Dedifferentiated amniotic fluid mesenchymal stem cell (primary cell): Measurements from ENCODE around the gene NTRK1.
"Not testable (repeated sequence)": the region's sequence is repeated elsewhere in the genome, so short reads cannot be mapped to it uniquely, and the experiment has no call there.

Source experiments
- DNase-seq: peaks from one replicate; pipeline ENCODE4 v3.0.0-alpha.2; 2016; ENCODE audit errors: extremely low spot score

Gene NTRK1

DNA sequence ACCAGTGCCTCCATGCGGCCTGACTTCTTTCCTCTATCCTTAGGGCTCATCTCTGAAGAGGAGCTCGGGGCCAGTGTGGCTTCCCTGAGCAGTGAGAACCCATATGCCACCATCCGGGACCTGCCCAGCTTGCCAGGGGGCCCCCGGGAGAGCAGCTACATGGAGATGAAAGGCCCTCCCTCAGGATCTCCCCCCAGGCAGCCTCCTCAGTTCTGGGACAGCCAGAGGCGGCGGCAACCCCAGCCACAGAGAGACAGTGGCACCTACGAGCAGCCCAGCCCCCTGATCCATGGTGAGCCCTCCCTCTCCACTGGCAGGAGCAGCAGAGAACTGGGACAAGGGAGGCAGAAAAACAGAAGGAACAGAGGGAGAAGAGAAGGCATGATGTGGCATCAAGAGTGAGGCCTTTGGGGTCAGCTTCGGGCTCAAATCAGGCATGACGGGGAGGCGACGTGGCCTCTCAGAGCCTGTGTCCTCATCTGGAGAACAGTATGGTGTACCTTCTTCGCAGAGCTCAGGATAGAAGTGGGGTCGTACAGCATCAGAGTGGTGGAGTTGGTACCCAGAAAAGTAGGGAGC, 53.2 kb downstream of the NTRK1 start:
- no peak for DNase-seq

- no peak for DNase-seq
These were observed 53.8 kb downstream of the NTRK1 start for GRCh38 chr1:156914440-156914856.

DNA sequence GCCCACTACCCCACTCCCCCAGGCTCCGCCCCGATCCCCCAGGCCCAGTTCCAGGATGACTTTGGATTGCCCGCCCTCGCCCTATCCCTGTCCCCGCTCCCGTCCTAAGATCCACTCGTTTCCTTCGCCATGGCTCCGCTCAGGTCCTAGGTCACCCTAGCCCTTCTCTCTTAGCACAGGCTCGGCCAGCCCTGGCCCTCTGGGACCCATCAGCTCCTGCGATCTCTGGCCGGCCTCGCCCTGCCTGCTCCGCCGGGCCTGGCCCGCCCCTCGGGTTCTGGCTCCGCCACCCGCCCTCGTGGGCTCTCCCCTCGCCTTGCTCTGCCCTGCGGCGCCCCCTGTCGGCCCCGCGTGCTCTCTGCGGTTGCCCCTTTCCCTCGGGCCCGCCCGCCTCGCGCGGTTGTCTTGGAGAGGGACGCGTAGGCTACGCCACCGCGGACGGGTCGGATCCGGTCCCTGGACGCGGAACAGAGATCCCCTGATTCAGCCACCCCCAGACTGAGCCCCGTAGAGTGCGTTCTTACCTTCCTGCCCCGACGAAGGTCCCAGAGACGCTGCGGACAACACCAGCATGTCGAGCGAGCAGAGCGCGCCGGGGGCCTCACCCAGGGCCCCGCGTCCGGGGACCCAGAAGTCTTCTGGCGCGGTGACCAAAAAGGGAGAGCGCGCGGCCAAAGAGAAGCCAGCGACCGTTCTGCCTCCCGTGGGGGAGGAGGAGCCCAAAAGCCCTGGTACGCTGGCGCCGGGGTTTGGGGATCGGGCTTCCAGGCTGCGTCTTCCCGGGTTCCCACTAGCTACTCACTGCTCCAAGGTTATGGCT, 59.8 kb downstream of the NTRK1 start, which contains the start of gene LRRC71:
Gene LRRC71, plus strand, starts transcription at position 400 of the 820 bp plus-strand sequence. Its CDS starts 172 bp downstream, at position 572.
- peak; percentile 61 for DNase-seq

GRCh38 chr1:156921053-156921529, 60.4 kb downstream of the NTRK1 start:
- no peak for DNase-seq

DNA sequence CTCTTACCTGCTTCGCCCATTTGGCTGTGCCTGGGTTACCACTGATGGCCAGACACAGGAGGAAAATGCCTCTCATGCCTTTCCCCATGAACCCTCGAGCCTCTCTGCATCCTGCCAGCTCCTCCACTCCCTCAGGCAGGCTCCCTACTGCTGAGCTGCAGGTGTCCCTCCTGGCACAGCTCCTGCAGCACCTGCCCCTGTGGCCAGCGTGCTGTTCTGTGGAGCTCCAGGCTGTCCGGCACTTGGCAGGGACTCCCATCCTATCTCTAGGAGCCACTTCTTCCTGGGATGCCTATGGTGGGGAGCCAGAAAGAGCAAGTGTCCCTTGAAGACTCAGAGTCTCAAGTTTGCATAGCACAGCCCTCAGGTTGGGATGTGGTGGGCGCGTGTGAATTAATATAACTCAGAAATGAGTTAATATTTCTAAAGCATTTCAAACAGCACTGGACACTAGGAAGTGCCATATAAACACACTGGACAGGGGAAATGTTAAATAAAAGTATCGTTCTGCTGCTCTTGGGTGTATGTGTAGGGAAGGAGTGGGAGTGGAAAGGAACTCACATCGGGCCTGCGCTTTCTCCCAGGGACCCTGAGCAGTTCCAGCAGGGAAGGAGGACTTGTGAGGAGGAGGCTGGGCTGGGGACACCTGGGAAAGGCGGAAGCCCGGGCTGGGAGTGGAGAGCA, 62.5 kb downstream of the NTRK1 start:
- no peak for DNase-seq

- DNase-seq = no peak
These were observed 63.2 kb downstream of the NTRK1 start for GRCh38 chr1:156923670-156924477.

DNA sequence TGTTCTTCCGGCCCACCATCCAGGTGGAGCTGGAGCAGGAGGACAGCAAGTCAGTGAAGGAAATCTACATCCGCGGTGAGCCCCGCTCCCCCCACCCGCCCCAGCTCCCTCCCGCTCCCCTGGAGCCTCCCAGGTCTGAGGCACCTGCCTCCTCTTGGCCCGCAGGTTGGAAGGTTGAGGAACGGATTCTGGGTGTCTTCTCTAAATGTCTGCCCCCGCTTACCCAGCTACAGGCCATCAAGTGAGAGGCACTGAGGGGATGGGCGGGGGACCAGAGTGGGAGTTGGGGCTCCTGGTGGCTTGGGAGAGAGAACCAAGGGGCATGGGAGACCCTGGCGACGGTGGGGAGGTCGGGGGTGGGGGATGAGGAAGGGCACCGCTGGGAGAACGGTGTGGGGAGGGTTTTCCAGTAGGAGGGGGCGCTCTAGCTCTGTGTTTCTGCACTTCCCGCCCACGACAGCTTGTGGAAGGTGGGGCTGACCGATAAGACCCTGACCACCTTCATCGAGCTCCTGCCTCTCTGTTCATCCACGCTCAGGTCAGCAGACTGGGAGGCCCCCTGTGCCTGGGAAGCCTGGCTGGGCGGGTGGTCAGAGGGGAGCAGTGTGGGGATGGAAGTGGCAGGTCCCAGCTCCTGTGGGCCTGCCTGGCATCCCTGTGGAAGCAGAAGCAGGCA, 64.0 kb downstream of the NTRK1 start:
- DNase-seq = no peak

GRCh38 chr1:156925154-156926010, 64.7 kb downstream of the NTRK1 start:
- no peak for DNase-seq

DNA sequence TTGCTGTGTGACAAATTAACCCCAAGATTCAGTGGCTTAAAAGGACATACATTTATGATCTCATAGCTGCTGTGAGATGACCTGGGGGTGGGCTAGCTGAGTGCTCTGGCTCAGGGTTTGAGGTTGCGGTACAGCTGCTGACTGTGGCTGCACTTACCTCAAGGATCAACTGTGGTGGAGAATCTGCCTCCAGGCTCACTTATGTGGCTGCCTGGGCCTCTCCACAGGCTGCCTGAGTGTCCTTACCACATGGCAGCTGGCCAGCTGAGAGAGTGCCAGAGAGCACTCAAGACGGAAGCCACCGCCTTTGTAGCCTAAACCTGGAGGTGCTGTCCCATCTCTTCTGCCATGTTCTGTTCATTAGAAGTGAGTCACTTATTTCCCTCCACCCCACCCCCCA, 65.5 kb downstream of the NTRK1 start:
- DNase-seq = no peak

DNA sequence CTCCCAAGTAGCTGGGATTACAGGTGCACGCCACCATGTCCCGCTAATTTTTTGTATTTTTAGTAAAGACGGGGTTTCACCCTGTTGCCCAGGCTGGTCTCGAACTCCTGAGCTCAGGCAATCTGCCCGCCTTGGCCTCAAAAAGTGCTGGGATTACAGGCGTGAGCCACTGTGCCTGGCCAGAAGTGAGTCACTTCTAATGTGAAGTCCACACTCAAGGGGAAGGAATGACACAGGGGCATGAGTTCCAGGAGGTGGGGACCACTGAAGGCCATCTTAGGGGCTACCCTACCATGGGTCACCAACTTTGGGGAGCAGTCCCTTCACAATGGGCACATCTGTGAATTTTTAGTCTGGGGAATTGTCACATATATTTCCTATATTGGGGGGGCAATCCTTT, 66.0 kb downstream of the NTRK1 start:
- not testable (repeated sequence) for DNase-seq

DNA sequence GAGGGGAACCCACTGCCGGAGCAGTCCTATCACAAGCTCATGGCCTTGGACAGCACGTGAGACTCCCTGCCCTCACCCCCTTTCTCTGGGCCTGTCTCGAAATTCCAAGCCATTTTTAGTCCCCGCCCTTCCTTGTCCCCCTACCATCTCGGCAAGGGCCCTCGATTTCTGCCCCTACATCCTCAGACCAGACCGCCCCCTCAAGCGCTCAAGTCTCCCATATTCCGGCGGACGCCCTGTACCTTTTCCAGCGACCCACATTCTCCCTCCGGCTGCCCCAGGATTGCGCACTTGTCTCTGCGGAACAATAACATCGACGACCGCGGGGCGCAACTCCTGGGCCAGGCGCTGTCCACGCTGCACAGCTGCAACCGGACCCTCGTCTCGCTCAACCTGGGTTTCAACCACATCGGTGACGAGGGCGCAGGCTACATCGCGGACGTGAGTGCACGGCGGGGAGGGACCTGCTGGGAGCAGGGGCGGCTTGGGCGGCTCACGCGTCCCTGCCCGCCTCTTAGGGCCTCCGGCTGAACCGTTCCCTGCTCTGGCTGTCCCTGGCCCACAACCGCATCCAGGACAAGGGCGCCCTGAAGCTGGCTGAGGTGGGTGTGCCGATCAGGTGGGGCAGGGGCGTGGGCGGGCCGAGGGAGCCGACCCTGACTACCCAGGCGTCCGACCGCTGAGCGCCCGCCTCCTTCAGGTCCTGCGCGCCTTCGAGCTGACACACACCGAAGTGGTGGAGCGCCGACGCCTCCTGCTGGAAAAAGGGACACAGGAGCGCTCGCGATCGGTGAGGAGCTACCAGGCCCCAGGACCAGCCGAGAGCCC, 66.8 kb downstream of the NTRK1 start:
- peak; percentile 47 for DNase-seq

DNA sequence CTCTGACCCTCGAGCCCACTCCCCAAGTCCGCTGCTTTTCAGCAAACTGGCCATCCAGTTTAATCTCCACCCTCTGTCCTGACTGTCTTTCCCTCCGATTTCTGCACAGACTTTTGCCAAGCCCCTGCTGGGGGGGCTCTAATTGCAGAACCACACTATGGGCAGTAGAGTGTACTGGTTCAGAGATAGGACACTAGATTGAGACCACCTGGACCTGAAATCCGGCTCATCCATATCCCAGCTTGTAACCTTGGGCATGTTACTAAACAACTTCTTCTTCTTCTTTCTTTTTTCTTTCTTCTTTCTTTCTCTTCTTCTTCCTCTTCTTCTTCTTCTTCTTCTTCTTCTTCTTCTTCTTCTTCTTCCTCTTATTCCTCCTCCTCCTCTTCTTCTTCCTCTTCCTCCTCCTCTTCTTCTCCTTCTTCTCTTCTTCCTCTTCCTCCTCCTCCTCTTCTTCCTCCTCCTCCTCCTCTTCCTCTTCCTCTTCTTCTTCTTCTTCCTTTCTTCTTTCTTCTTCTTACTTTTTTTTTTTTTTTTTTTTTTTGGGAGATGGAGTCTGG, 67.5 kb downstream of the NTRK1 start:
- DNase-seq = no peak

- no peak for DNase-seq
These were observed 69.1 kb downstream of the NTRK1 start for GRCh38 chr1:156929596-156930238.

DNA sequence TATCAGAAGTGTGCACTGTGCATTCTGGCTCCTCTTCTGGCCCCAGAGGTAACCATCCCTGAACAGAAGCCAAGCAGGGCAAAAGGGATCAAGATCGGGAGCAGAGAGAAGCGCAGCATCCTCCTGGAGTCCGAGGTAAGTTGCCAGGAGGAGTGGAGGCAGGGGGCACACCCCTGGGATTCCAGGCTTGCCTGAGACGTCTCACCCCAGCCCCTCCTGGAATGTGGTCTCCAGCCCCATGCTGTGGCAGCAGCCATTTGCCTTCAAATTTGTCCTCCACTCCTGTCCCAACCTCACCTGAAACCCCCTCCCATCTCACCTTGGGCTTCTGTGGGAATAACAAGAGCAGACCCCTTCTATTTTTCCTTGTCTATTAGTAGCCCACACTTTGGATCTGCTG, 69.8 kb downstream of the NTRK1 start:
- no peak for DNase-seq
